Kidney epithelial cell (primary cell): Measurements from ENCODE around the gene PARK7. TPM values are rescaled to one million over a fixed set of nuclear protein-coding genes. Genes with fewer than 3 reads are reported as not detected.

ENCODE experiments used
- DNase-seq: peaks from one replicate; pipeline ENCODE4 v3.0.0-alpha.2; 2010; ENCODE audit warnings: low read depth
- H3K27me3 ChIP-seq: 2 replicates; pipeline ENCODE4 v1.6.0; 2011; ENCODE audit warnings: low read length; ENCODE audit not compliant: control insufficient read depth, insufficient read depth
- H3K36me3 ChIP-seq: 2 replicates; pipeline ENCODE4 v1.5.1; 2011; ENCODE audit warnings: low read length; ENCODE audit not compliant: control insufficient read depth, insufficient read depth
- H3K4me3 ChIP-seq: 2 replicates; pipeline ENCODE4 v1.5.1; 2011; ENCODE audit warnings: low read depth, mild to moderate bottlenecking, control low read depth, low read length
- total RNA-seq: library from RNA; depleted of rRNA; stranded (reverse); fragments of >200 nt; gene quantifications from 2 replicates; pipeline ENCODE4 v1.2.3, GENCODE V29; 2015
- TF ChIP-seq, protein P1 (sequence below): IDR thresholded peaks from 2 replicates; pipeline ENCODE4 v1.5.1; 2011; ENCODE audit warnings: mild to moderate bottlenecking, moderate library complexity, low read length, control low read depth, inconsistent platforms; ENCODE audit not compliant: insufficient read depth, poor library complexity, severe bottlenecking

PARK7 gene
- total RNA-seq, 1 donor from 2014 or later, result 228 TPM

DNA sequence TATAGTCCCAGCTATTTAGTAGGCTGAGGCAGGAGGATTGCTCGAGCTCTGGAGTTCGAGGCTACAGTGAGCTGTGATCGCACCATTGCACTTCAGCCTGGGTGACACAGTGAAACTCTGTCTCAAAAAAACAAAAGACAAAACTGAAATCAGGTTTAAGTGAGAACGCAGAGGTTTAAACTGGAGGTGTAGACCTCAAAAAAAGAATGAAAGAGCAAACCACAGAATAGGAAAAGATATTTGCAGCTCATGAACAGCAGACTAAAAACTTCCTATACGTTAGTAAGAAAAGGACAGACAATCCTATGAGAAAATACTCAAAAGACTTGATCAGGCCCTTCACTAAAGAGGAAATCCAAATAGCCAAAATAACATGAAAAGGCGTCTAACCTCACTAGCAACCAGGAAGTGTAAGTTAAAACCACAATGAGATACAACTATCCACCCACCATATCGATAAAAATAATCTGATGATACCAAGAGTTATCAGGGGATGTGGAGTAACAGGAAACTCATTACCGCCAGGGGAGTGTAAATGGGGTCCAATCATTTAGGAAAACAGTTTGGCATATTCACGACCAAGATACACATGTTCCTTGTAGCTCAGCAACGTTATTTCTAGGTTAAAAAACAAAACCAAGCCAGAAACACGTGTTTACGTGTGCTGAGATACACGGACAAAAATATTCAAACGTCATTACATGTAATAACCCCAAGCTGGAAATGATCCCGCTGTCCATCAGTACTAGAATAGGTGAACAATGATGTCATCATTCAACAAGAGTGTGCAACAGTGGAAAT lies 30.7 kb upstream of the PARK7 start:
- no peak for DNase-seq
- TF ChIP-seq, protein P1, sequence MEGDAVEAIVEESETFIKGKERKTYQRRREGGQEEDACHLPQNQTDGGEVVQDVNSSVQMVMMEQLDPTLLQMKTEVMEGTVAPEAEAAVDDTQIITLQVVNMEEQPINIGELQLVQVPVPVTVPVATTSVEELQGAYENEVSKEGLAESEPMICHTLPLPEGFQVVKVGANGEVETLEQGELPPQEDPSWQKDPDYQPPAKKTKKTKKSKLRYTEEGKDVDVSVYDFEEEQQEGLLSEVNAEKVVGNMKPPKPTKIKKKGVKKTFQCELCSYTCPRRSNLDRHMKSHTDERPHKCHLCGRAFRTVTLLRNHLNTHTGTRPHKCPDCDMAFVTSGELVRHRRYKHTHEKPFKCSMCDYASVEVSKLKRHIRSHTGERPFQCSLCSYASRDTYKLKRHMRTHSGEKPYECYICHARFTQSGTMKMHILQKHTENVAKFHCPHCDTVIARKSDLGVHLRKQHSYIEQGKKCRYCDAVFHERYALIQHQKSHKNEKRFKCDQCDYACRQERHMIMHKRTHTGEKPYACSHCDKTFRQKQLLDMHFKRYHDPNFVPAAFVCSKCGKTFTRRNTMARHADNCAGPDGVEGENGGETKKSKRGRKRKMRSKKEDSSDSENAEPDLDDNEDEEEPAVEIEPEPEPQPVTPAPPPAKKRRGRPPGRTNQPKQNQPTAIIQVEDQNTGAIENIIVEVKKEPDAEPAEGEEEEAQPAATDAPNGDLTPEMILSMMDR, result no peak
- H3K4me3 ChIP-seq, result no peak overlapping the region

DNA sequence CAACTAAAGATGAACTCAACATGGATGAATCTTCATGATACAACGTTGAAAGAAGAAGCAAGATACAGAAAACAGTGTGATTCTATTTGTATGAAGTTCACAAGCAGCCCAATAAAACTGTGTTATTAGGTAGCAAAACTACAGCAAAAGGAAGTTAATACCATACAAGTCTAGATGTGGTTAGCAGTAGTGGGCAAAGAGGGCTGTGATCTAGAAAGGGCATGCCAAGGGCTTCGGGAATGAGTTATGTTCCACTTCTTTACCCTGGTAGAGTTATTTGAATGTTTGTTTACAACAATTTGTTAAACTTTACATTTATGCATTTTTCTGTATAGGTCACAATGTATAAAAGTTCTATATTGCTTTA lies 30.1 kb upstream of the PARK7 start:
- TF ChIP-seq, protein P1, result no peak
- DNase-seq, result no peak
- no peaks in the 10 kb centered on the region for H3K27me3 ChIP-seq
- no peaks in the 10 kb centered on the region for H3K36me3 ChIP-seq
- H3K4me3 ChIP-seq, result no peak overlapping the region

More for the DNA sequence above, 30.7 kb upstream of the PARK7 start:
- Histone ChIP-seq H3K27me3 (no peaks in the 10 kb centered on the region), H3K36me3 (no peaks in the 10 kb centered on the region)

- Histone ChIP-seq H3K27me3 (no peaks in the 10 kb centered on the region), H3K4me3 (no peak overlapping the region), H3K36me3 (no peaks in the 10 kb centered on the region)
- DNase-seq, result no peak
- TF ChIP-seq, protein P1, result no peak
These were observed 28.9 kb upstream of the PARK7 start for GRCh38 chr1:7932524-7933138.

DNA sequence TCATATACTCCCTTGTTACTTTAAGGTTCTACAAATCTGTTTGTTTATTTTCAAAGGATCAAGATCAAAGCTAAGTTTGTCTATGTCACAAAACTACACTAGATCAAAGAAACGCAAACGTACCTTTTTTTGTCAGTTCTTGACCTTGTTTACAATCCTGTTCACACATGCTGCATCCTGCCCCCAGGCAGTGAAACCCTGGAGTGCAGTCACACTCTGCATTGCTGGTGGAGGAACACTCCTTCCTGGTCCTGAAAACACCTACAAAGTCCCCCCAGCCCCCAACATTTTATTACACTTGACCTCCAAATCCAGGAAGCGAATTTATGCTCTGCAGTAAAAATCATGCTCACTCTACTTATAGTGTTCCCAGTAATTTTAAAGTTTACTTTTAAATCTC lies 23.4 kb upstream of the PARK7 start:
- Histone ChIP-seq H3K4me3 (no peak overlapping the region), H3K27me3 (peaks cover 4% of the 10 kb centered on the region), H3K36me3 (no peaks in the 10 kb centered on the region)
- TF ChIP-seq, protein P1, result no peak
- DNase-seq, result no peak

GRCh38 chr1:7940034-7940433 lies 21.5 kb upstream of the PARK7 start:
- TF ChIP-seq, protein P1, result no peak
- DNase-seq, result no peak
- peaks cover 4% of the 10 kb centered on the region for H3K27me3 ChIP-seq
- no peaks in the 10 kb centered on the region for H3K36me3 ChIP-seq
- H3K4me3 ChIP-seq, result no peak overlapping the region
